HepG2 (cell line): ENCODE measurements around the gene CCN2. TPM values are rescaled to one million over a fixed set of nuclear protein-coding genes. Genes with fewer than 3 reads are reported as not detected.

ENCODE experiments used
- ATAD3A ChIP-seq: sonication (generic); formaldehyde crosslinking; IDR thresholded peaks from 2 replicates; pipeline ENCODE4 v1.4.0; 2020; ENCODE audit warnings: missing genetic modification reagents
- MATR3 ChIP-seq: sonication (generic); formaldehyde crosslinking; IDR thresholded peaks from 2 replicates; pipeline ENCODE4 v1.4.0; 2020; ENCODE audit warnings: missing genetic modification reagents
- MED13 ChIP-seq: sonication (generic); formaldehyde crosslinking; IDR thresholded peaks from 2 replicates; pipeline ENCODE4 v1.5.0; 2020; ENCODE audit warnings: missing genetic modification reagents
- MTA3 ChIP-seq: sonication (generic); formaldehyde crosslinking; IDR thresholded peaks from 2 replicates; pipeline ENCODE4 v1.4.0; 2020; ENCODE audit warnings: missing genetic modification reagents
- MZF1 ChIP-seq: sonication (generic); formaldehyde crosslinking; IDR thresholded peaks from 2 replicates; pipeline ENCODE4 v1.8.1; 2023; ENCODE audit warnings: mild to moderate bottlenecking, missing genetic modification reagents, borderline replicate concordance
- PRPF4 ChIP-seq: fragments of 200-400 bp; formaldehyde crosslinking; IDR thresholded peaks from 2 replicates; pipeline ENCODE4 v1.6.1; 2016; ENCODE audit warnings: low read length, low read depth; ENCODE audit not compliant: poor library complexity, severe bottlenecking
- SSRP1 ChIP-seq: IDR thresholded peaks from 2 replicates; pipeline ENCODE4 v1.6.1; 2016; ENCODE audit warnings: control low read depth
- TEAD2 ChIP-seq: sonication (generic); formaldehyde crosslinking; IDR thresholded peaks from 2 replicates; pipeline ENCODE4 v1.9.0; 2021; ENCODE audit warnings: missing genetic modification reagents
- ZEB1 ChIP-seq: IDR thresholded peaks from 2 replicates; pipeline ENCODE4 v1.6.1; 2012; ENCODE audit warnings: mild to moderate bottlenecking, low read depth, inconsistent platforms; ENCODE audit not compliant: insufficient replicate concordance
- ZNF292 ChIP-seq: sonication (generic); formaldehyde crosslinking; IDR thresholded peaks from 2 replicates; pipeline ENCODE4 v1.8.1; 2022; ENCODE audit warnings: mild to moderate bottlenecking, low read depth, missing genetic modification reagents, borderline replicate concordance
- ZNF749 ChIP-seq: sonication (generic); formaldehyde crosslinking; IDR thresholded peaks from 2 replicates; pipeline ENCODE4 v1.8.0; 2022; ENCODE audit warnings: mild to moderate bottlenecking, missing genetic modification reagents, moderate library complexity, borderline replicate concordance
- ZNF883 ChIP-seq: sonication (generic); formaldehyde crosslinking; IDR thresholded peaks from 2 replicates; pipeline ENCODE4 v1.5.1; 2020; ENCODE audit warnings: mild to moderate bottlenecking, missing genetic modification reagents; ENCODE audit errors: not compliant biosample characterization
- polyA plus RNA-seq, 8 experiments: library from polyadenylated mRNA; depleted of rRNA in 3 of 8; stranded (reverse) in 7 of 8; unstranded in 1 of 8; fragments of >200 nt; fragmentation: Illumina TruSeq in 4 of 8; extraction: Trizol in 4 of 8; gene quantifications; 2 replicates each; pipeline versions ENCODE4 v1.2.1 to v1.2.3, GENCODE V29; 2011 to 2016; ENCODE audit warnings: low read depth in 4 of 8, missing spikeins in 1 of 8, mixed read lengths in 1 of 8; ENCODE audit not compliant: insufficient read depth in 1 of 8
- total RNA-seq, 5 experiments: library from RNA; depleted of rRNA; stranded (reverse); fragments of >200 nt; fragmentation: Illumina TruSeq; extraction: Trizol; gene quantifications; 2 replicates each; pipeline ENCODE4 v1.2.3, GENCODE V29; 2016; ENCODE audit warnings: low read depth in 1 of 5
- TF ChIP-seq, protein P1 (sequence below): fragments of 450-650 bp; IDR thresholded peaks from 2 replicates; pipeline ENCODE4 v1.6.1; 2017; ENCODE audit warnings: mild to moderate bottlenecking
- TF ChIP-seq, protein P2 (sequence below): IDR thresholded peaks from 2 replicates; pipeline ENCODE4 v1.6.1; 2012; ENCODE audit warnings: low read length, improper control_type of control experiment
- TF ChIP-seq, protein P3 (sequence below): sonication (generic); formaldehyde crosslinking; IDR thresholded peaks from 2 replicates; pipeline ENCODE4 v1.4.0; 2020; ENCODE audit warnings: missing genetic modification reagents
- TF ChIP-seq, protein P4 (sequence below): sonication (generic); formaldehyde crosslinking; IDR thresholded peaks from 2 replicates; pipeline ENCODE4 v1.8.0; 2022; ENCODE audit warnings: mild to moderate bottlenecking, missing genetic modification reagents; ENCODE audit not compliant: insufficient replicate concordance

Gene CCN2
- total and polyA plus RNA-seq, 2 of the 13 experiments (the other 11 are each of a cell fraction or from before 2014, with no cell fraction given) = 34.7 to 316 TPM

DNA sequence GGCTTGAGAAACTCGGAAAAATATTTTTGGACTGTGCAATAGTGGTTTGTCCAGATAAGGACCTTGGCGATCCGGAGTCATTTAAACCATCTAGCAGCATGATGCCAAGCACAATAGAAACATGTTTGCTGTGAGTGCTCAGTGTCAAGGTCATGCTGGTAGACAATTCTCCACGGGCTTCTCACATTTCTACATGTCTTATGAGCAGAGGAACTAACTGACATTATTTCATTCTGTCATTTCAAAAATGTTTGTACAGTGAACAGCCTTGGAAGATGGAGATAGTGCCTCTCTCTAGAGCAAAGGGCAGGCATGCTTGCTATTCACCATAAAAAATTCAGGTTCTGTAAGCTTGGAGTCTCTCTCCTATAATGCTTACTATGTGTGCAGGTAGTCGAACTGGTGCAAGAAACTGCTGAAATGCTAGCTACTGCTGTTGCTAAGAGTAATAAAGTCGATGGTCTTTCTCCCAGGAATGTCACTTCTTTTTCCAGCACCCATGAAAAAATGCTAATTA, 25.4 kb upstream of the CCN2 start (continued):
- TF ChIP-seq, protein P1, sequence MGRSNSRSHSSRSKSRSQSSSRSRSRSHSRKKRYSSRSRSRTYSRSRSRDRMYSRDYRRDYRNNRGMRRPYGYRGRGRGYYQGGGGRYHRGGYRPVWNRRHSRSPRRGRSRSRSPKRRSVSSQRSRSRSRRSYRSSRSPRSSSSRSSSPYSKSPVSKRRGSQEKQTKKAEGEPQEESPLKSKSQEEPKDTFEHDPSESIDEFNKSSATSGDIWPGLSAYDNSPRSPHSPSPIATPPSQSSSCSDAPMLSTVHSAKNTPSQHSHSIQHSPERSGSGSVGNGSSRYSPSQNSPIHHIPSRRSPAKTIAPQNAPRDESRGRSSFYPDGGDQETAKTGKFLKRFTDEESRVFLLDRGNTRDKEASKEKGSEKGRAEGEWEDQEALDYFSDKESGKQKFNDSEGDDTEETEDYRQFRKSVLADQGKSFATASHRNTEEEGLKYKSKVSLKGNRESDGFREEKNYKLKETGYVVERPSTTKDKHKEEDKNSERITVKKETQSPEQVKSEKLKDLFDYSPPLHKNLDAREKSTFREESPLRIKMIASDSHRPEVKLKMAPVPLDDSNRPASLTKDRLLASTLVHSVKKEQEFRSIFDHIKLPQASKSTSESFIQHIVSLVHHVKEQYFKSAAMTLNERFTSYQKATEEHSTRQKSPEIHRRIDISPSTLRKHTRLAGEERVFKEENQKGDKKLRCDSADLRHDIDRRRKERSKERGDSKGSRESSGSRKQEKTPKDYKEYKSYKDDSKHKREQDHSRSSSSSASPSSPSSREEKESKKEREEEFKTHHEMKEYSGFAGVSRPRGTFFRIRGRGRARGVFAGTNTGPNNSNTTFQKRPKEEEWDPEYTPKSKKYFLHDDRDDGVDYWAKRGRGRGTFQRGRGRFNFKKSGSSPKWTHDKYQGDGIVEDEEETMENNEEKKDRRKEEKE = no peak
- TF ChIP-seq ZNF883 (no peak), ATAD3A (no peak), TEAD2 (no peak), ZNF292 (peak; percentile 76; the same call in 1 of the 2 replicates), MATR3 (CRISPR knock-in tag) (no peak), MED13 (peak; percentile 64; the same call in 1 of the 2 replicates), PRPF4 (no peak), SSRP1 (CRISPR knock-in tag) (no peak), ZNF749 (CRISPR knock-in tag) (no peak), ZEB1 (no peak), MZF1 (CRISPR knock-in tag) (no peak), MTA3 (CRISPR knock-in tag) (no peak)
- TF ChIP-seq, protein P2, sequence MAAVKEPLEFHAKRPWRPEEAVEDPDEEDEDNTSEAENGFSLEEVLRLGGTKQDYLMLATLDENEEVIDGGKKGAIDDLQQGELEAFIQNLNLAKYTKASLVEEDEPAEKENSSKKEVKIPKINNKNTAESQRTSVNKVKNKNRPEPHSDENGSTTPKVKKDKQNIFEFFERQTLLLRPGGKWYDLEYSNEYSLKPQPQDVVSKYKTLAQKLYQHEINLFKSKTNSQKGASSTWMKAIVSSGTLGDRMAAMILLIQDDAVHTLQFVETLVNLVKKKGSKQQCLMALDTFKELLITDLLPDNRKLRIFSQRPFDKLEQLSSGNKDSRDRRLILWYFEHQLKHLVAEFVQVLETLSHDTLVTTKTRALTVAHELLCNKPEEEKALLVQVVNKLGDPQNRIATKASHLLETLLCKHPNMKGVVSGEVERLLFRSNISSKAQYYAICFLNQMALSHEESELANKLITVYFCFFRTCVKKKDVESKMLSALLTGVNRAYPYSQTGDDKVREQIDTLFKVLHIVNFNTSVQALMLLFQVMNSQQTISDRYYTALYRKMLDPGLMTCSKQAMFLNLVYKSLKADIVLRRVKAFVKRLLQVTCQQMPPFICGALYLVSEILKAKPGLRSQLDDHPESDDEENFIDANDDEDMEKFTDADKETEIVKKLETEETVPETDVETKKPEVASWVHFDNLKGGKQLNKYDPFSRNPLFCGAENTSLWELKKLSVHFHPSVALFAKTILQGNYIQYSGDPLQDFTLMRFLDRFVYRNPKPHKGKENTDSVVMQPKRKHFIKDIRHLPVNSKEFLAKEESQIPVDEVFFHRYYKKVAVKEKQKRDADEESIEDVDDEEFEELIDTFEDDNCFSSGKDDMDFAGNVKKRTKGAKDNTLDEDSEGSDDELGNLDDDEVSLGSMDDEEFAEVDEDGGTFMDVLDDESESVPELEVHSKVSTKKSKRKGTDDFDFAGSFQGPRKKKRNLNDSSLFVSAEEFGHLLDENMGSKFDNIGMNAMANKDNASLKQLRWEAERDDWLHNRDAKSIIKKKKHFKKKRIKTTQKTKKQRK = no peak
- TF ChIP-seq, protein P3, sequence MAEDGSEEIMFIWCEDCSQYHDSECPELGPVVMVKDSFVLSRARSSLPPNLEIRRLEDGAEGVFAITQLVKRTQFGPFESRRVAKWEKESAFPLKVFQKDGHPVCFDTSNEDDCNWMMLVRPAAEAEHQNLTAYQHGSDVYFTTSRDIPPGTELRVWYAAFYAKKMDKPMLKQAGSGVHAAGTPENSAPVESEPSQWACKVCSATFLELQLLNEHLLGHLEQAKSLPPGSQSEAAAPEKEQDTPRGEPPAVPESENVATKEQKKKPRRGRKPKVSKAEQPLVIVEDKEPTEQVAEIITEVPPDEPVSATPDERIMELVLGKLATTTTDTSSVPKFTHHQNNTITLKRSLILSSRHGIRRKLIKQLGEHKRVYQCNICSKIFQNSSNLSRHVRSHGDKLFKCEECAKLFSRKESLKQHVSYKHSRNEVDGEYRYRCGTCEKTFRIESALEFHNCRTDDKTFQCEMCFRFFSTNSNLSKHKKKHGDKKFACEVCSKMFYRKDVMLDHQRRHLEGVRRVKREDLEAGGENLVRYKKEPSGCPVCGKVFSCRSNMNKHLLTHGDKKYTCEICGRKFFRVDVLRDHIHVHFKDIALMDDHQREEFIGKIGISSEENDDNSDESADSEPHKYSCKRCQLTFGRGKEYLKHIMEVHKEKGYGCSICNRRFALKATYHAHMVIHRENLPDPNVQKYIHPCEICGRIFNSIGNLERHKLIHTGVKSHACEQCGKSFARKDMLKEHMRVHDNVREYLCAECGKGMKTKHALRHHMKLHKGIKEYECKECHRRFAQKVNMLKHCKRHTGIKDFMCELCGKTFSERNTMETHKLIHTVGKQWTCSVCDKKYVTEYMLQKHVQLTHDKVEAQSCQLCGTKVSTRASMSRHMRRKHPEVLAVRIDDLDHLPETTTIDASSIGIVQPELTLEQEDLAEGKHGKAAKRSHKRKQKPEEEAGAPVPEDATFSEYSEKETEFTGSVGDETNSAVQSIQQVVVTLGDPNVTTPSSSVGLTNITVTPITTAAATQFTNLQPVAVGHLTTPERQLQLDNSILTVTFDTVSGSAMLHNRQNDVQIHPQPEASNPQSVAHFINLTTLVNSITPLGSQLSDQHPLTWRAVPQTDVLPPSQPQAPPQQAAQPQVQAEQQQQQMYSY (CRISPR knock-in tag) = no peak
- TF ChIP-seq, protein P4, sequence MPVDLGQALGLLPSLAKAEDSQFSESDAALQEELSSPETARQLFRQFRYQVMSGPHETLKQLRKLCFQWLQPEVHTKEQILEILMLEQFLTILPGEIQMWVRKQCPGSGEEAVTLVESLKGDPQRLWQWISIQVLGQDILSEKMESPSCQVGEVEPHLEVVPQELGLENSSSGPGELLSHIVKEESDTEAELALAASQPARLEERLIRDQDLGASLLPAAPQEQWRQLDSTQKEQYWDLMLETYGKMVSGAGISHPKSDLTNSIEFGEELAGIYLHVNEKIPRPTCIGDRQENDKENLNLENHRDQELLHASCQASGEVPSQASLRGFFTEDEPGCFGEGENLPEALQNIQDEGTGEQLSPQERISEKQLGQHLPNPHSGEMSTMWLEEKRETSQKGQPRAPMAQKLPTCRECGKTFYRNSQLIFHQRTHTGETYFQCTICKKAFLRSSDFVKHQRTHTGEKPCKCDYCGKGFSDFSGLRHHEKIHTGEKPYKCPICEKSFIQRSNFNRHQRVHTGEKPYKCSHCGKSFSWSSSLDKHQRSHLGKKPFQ (CRISPR knock-in tag) = no peak
